ENCODE data around the gene SNN.

- TF ChIP-seq CTCF (IDR thresholded peaks at IDR 0.05; ENCODE audit: control extremely low read depth in 1 of 3, insufficient read depth in 1 of 3, low read depth in 1 of 3, low read length in 3 of 3) (no peak), RAD21 (IDR thresholded peaks at IDR 0.05 in 1 of 2, conservative IDR thresholded peaks at IDR 0.05 in 1 of 2; ENCODE audit: low read depth in 2 of 2, low read length in 2 of 2) (no peak), JUN (IDR thresholded peaks at IDR 0.05; ENCODE audit: low read depth, low read length) (no peak), EZH2 (IDR thresholded peaks at IDR 0.05; ENCODE audit: low read depth, low read length, severe bottlenecking) (no peak), EP300 (IDR thresholded peaks at IDR 0.05; ENCODE audit: borderline replicate concordance in 1 of 2, low read depth in 2 of 2, low read length in 2 of 2) (no peak), SIRT6 (IDR thresholded peaks at IDR 0.05; ENCODE audit: low read length) (no peak), TCF12 (IDR thresholded peaks at IDR 0.05; ENCODE audit: low read depth, low read length) (no peak), TAF1 (IDR thresholded peaks at IDR 0.05; ENCODE audit: low read depth, low read length) (no peak), SP2 (IDR thresholded peaks at IDR 0.05; ENCODE audit: low read length) (no peak), GABPA (IDR thresholded peaks at IDR 0.05; ENCODE audit: borderline replicate concordance, insufficient read depth, low read length) (no peak), POLR2AphosphoS5 (IDR thresholded peaks at IDR 0.05; ENCODE audit: low read depth, low read length) (no peak)
Measured at GRCh38 chr16:11624636-11625607, 43.3 kb upstream of the SNN start.
